ENCODE measurements around the gene SCN10A. TPM values are rescaled to one million over a fixed set of nuclear protein-coding genes. Genes with fewer than 3 reads are reported as not detected.

The SCN10A gene
- total RNA-seq, 1 donor: not detected

DNA sequence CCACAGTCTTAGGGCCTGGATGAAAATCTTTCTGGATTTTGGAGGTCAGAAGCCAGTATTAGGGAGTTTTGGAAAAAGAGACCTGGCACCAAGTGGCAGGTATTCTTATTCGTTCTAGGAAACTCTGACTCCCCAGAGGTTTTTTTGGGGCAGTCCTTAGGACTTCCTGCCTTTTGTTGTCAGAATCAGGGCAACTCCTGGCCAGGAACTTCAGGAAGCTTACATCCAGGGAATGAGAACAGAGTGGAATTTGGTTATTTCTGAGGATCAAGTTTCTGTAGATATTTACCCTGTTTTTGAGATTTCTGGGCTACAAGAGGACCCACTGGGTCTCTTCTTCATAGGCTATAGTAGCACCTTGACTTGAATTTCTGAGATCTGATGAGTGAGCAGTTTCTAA, 15.5 kb downstream of the SCN10A start:
- no peak for DNase-seq (ENCODE audit: low read depth)
- TF ChIP-seq, protein P1, sequence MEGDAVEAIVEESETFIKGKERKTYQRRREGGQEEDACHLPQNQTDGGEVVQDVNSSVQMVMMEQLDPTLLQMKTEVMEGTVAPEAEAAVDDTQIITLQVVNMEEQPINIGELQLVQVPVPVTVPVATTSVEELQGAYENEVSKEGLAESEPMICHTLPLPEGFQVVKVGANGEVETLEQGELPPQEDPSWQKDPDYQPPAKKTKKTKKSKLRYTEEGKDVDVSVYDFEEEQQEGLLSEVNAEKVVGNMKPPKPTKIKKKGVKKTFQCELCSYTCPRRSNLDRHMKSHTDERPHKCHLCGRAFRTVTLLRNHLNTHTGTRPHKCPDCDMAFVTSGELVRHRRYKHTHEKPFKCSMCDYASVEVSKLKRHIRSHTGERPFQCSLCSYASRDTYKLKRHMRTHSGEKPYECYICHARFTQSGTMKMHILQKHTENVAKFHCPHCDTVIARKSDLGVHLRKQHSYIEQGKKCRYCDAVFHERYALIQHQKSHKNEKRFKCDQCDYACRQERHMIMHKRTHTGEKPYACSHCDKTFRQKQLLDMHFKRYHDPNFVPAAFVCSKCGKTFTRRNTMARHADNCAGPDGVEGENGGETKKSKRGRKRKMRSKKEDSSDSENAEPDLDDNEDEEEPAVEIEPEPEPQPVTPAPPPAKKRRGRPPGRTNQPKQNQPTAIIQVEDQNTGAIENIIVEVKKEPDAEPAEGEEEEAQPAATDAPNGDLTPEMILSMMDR (IDR thresholded peaks at IDR 0.05; ENCODE audit: insufficient read depth, low read length): no peak
- no peak overlapping the region for H3K4me3 ChIP-seq (ENCODE audit: low read depth, low read length)

DNA sequence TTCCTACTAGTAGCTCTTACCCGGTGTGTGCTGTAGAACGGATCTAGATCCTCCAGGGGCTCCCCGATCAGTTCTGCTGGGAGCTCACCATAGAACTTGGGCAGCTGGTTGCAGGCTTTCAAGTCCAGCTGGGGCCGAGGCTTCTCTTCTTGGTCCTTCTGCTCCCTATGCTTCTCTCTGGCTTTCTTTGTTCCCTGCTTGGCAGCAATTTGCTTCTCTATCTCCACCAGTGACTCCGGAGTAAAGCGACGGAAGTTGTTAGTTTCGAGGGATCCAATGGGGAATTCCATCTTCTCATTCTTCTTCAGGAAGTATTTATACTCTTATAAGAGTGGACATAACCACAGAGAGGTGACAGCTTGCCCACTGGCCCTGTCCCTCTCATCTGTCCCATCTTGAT, 22.3 kb downstream of the SCN10A start:
- no peak overlapping the region for H3K4me3 ChIP-seq (ENCODE audit: low read depth, low read length)
- DNase-seq (ENCODE audit: low read depth): no peak
- TF ChIP-seq, protein P1 (IDR thresholded peaks at IDR 0.05; ENCODE audit: insufficient read depth, low read length): no peak

DNA sequence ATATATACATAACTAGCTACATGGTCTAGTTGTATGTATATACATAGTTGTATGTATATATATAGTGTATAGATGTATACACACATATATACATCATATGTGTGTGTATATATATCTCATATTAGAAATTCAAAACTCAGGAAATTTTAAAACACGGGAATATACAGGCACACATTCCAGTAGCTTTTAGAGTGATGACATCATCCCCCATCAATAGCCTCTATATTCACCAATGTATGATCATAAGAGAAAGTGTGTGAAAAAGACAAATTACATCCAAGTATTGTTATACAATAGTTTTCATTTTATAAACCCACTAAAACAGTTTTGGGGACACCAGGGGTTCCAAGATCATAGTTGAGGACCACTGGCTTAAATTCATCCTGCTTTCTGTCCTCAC, 23.0 kb downstream of the SCN10A start:
- no peak for DNase-seq (ENCODE audit: low read depth)
- TF ChIP-seq, protein P1 (IDR thresholded peaks at IDR 0.05; ENCODE audit: insufficient read depth, low read length): no peak
- no peak overlapping the region for H3K4me3 ChIP-seq (ENCODE audit: low read depth, low read length)

DNA sequence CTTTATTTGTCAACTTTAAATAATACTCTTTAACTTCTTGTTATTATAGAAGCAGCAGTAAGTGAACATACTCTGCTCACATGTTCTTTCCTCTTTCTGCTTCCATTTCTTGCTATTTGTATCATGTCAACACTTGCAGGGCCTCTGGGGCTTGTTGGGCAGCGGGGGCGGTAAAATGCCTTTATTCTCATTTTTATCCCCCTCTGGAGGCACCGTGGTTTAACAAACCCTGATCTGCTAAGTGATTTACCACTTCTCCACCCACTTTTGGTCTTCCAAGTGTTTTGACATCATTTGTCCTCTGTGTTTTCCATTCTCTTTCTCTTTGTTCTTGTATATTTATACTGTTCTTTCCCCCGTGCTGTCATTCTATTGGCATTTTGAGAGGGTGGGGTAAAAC, 33.9 kb downstream of the SCN10A start:
- TF ChIP-seq, protein P1 (IDR thresholded peaks at IDR 0.05; ENCODE audit: insufficient read depth, low read length): no peak
- no peak for DNase-seq (ENCODE audit: low read depth)
- H3K4me3 ChIP-seq (ENCODE audit: low read depth, low read length): no peak overlapping the region

DNA sequence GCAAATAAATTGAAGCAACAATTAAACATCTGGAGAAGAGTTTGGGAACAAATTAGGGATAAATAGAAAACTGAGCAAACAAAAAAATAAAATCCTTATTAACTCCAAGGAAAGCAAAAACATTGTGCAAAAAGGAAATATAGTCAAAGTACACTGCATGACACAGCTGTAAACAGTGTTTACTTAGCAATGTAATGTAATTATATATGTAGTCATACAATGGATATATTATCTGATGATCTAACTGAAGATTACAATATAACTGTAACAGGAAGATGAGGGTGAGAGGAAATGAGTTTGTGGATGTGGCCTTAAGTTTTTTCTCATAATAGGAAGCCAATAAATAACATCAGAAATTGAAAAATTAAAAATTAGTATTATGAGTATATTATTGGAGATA, 42.5 kb downstream of the SCN10A start:
- TF ChIP-seq, protein P1 (IDR thresholded peaks at IDR 0.05; ENCODE audit: insufficient read depth, low read length): no peak
- no peak for DNase-seq (ENCODE audit: low read depth)
- no peak overlapping the region for H3K4me3 ChIP-seq (ENCODE audit: low read depth, low read length)

DNA sequence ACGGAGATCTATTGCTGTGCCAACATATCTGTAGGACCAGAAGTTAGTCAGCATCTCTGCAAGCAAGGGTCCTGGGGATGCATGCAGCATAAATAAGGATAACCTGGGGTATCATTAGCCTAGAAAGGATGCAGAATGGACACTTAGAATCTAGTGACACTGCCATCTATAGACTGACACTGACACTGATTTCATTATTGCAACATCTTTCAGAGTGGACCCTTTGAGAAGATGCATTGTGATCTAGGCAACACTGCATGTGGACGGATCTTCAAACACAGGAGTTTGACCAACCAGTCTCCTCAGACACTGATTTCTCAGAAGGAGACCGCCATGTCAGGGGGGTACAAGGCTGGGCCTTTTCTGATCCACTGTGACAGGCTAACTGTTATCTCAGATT, 52.4 kb downstream of the SCN10A start:
- no peak overlapping the region for H3K4me3 ChIP-seq (ENCODE audit: low read depth, low read length)
- DNase-seq (ENCODE audit: low read depth): no peak
- TF ChIP-seq, protein P1 (IDR thresholded peaks at IDR 0.05; ENCODE audit: insufficient read depth, low read length): no peak

DNA sequence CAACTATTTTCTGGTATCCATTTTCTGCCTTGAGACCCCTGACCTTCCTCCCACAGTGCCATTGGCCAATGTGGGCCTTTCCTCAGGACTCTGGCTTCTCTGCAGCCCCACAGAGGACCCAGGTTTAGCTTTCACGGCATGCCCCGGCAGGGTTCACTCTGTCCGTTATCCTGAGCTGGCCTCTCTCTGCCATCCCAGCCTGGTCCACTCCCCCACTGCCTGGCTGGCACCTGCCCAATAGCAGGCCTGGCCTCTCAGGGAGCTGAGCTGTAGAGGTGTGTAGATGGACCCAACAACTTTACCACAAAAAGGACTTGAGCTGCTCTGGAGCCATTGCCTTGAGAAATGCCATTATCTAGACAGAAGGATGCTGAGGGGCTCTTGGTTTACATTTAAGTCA, 57.5 kb downstream of the SCN10A start:
- no peak for DNase-seq (ENCODE audit: low read depth)

More for the DNA sequence above, 57.5 kb downstream of the SCN10A start:
- H3K4me3 ChIP-seq (ENCODE audit: low read depth, low read length): no peak overlapping the region
- TF ChIP-seq, protein P1 (IDR thresholded peaks at IDR 0.05; ENCODE audit: insufficient read depth, low read length): no peak

Data from fibroblast of the aortic adventitia (primary cell).